GM08714 (cell line): ENCODE measurements around the gene FAM53B.

Experiments
- H3K4me3 ChIP-seq: fragments of 200-500 bp; sonication (Bioruptor generic); 2 replicates; pipeline ENCODE4 v1.5.1; 2014; ENCODE audit warnings: mild to moderate bottlenecking, low read length, inconsistent platforms
- ZNF274 ChIP-seq: IDR thresholded peaks from 2 replicates; pipeline ENCODE4 v1.6.1; 2012; ENCODE audit warnings: mild to moderate bottlenecking, low read depth, low read length

The FAM53B gene

GRCh38 chr10:124637746-124638145, 106.4 kb downstream of the FAM53B start:
- H3K4me3 ChIP-seq: no peak overlapping the region
- no peak for TF ChIP-seq ZNF274

DNA sequence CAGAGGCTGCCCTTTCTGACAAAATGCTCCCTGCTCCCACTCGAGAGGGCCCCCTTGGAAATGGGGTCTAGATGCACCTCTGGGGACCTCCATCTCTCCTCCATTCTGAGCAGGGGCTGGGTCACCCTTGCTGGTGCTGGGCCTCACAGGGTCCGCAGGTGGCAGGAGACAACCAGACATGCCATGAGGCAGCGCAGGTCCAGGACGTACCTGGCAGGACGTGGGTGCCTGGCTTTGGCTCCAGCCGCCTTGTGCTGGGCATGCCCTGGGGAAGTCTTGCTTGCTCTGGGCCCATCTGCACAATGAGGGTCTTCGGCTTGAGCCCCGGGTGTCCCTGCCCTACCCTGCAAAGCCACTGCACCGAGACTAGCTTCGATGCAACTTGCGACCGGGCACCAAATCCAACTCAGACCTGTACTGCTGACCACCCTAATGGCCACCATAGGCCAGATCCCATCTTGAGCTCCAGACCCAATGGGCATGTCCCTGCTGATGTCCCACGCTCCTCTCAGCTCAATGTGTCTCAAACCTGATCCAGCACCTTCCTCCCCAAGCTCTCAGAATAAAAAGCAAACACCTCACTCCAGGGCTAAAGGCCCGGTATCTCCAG, 107.0 kb downstream of the FAM53B start:
- H3K4me3 ChIP-seq: no peak overlapping the region
- TF ChIP-seq ZNF274: no peak

- TF ChIP-seq ZNF274: no peak
- no peak overlapping the region for H3K4me3 ChIP-seq
Observed at GRCh38 chr10:124636271-124636995, 107.7 kb downstream of the FAM53B start.

GRCh38 chr10:124632566-124632965, 111.6 kb downstream of the FAM53B start:
- H3K4me3 ChIP-seq: no peak overlapping the region
- TF ChIP-seq ZNF274: no peak

- TF ChIP-seq ZNF274: no peak
- H3K4me3 ChIP-seq: no peak overlapping the region
Observed at GRCh38 chr10:124632064-124632531, 112.1 kb downstream of the FAM53B start.

DNA sequence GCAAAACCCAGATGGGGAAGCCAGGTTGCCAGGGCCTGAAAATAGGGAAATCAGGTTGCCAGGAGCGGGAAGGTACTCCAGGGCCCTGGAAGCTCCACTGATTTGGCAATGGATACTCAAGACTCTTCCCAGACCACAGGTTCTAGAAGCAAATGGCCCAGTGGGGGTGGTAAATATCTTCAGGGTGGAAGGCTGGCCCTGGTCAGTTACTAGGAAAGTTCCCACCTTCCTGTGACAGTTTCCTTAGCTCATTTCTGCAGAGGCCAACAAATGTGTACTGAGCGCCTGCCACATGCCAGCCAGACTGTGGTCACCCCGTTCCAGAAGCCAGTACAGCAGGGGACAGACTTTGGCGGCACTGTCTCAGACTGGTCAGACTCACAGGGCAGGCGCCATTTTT, 113.6 kb downstream of the FAM53B start:
- no peak for TF ChIP-seq ZNF274
- no peak overlapping the region for H3K4me3 ChIP-seq

DNA sequence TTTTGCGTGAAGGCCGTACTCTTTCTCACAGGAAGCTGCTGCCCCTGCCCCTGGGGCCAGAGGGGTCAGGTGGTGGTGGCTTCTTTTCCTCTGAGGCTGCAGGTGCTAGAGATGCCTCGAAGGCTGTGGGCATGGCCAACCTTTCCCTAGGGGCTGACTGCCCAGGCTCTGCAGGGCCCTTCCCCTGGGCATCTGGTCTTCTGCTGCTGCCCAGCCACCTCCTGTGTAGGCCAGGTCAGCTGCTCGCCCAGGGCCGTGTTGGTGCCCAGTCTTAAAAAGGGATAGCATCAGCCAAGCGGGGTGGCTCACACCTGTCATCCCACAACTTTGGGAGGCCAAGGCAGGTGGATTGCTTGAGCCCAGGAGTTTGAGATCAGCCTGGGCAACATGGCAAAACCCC, 114.3 kb downstream of the FAM53B start:
- no peak for TF ChIP-seq ZNF274
- H3K4me3 ChIP-seq: no peak overlapping the region

DNA sequence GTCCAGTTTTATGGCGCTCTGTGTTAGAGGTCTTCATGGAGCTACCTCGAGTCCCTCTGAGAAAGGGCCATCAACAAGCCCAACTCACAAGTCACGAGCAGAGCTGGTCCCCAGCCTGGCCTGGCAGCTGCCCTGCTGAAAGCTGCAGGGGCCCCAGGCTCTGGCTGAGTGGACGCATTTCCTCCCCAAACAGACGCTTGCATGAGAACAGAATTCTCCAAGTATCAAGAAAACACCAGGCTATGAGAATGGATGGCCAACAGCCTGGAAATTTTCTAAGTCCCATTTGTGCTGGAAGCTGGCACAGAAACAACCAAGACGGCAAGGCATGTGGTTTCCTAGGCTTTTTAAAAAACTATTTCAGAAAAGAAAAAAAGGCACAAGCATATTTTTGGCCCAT, 114.8 kb downstream of the FAM53B start:
- no peak overlapping the region for H3K4me3 ChIP-seq
- no peak for TF ChIP-seq ZNF274

- TF ChIP-seq ZNF274: no peak
- no peak overlapping the region for H3K4me3 ChIP-seq
Observed at GRCh38 chr10:124628676-124629021, 115.5 kb downstream of the FAM53B start.

DNA sequence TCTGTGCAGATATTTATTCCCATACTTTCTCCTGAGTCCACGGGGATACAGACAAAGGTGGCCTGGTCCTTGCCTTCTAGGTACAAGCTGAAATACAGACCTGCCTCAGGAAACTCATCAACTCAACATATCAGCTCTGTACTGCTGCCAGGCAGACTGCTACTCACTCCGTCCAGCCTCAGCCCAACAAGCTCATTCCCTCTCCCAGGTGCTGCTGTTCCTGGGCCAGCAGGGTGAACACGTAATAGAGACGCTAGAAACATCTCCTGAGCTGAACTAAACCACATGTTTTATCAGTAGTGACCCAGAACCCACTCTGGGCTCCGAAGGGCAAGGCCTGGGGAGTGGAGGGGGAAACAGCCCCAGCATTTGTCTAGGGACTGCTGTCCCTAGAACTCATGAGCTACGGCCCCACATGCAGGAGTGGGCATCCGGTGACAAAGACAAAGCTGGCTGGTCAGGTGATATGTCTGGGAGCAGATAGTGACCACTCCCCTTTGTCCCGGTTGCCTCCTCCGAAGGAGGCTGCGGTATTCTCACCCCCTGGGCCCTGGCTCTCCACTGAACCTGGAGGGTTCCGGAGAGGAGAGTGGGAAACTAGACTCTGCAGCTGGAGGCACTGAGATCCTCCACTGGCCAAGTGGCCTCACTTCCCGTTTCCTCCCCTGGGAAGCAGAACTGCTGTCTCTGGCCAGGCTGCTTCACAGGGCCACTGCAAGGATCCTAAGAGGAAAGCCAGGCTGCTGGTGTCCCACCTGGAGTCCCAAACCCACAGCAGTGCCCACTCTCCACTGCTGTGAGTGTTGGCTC, 116.1 kb downstream of the FAM53B start:
- no peak for TF ChIP-seq ZNF274
- H3K4me3 ChIP-seq: no peak overlapping the region

- no peak for TF ChIP-seq ZNF274
- H3K4me3 ChIP-seq: no peak overlapping the region
Observed at GRCh38 chr10:124626759-124627380, 117.3 kb downstream of the FAM53B start.

- no peak for TF ChIP-seq ZNF274
- H3K4me3 ChIP-seq: no peak overlapping the region
Observed at GRCh38 chr10:124625831-124626238, 118.3 kb downstream of the FAM53B start.

DNA sequence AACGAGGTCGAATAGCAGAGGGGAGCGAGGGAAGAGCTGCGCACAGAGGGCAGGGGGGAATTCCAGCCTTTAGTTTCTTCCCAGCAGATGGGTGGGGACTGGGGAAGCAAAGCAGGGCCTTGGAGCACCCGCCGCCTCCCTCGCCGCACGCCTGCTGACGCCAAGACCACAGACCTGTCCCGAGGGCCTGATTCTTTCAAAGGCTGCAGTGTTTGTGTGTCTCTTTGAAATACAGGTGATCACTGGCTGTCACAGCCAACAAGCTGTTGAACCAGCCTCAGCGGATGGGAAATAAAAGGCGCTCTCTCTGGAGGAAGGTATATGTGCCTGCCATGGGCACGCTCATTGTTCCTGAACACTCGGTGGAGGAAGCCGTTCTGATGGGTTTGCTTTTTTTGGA, 119.3 kb downstream of the FAM53B start:
- no peak overlapping the region for H3K4me3 ChIP-seq
- TF ChIP-seq ZNF274: no peak

GRCh38 chr10:124624466-124624865, 119.7 kb downstream of the FAM53B start:
- no peak for TF ChIP-seq ZNF274
- H3K4me3 ChIP-seq: no peak overlapping the region
